RWPE2 (cell line): ENCODE data around the gene STK32C.

Source experiments
- ATAC-seq: fragments of 200-7000 bp; cut with Tn5 transposase; 3 replicates; pipeline ENCODE4 v1.9.1; 2021; ENCODE audit warnings: low read depth
- DNase-seq: peaks from one replicate; pipeline ENCODE4 v3.0.0-alpha.2; 2020; ENCODE audit warnings: low spot score
- H3K27ac ChIP-seq: fragments of 450-650 bp; 2 replicates; pipeline ENCODE4 v1.5.1; 2017; ENCODE audit warnings: mild to moderate bottlenecking; ENCODE audit not compliant: poor library complexity, severe bottlenecking
- H3K27me3 ChIP-seq: fragments of 250-450 bp; sonication (Bioruptor Pico); 2 replicates; pipeline ENCODE4 v1.5.1; 2021; ENCODE audit warnings: mild to moderate bottlenecking, moderate library complexity; ENCODE audit not compliant: insufficient read depth, poor library complexity, severe bottlenecking
- H3K36me3 ChIP-seq: fragments of 250-450 bp; sonication (Bioruptor Pico); 2 replicates; pipeline ENCODE4 v1.5.1; 2020; ENCODE audit warnings: low read depth, mild to moderate bottlenecking, moderate library complexity
- H3K4me1 ChIP-seq: fragments of 250-450 bp; sonication (Bioruptor Pico); 2 replicates; pipeline ENCODE4 v1.5.1; 2021; ENCODE audit warnings: mild to moderate bottlenecking, moderate library complexity; ENCODE audit not compliant: insufficient read depth, poor library complexity, severe bottlenecking
- H3K4me3 ChIP-seq: fragments of 250-450 bp; sonication (Bioruptor Pico); 2 replicates; pipeline ENCODE4 v1.5.1; 2021; ENCODE audit warnings: mild to moderate bottlenecking, moderate library complexity; ENCODE audit not compliant: severe bottlenecking
- H3K9me3 ChIP-seq: fragments of 250-450 bp; sonication (Bioruptor Pico); 2 replicates; pipeline ENCODE4 v1.5.1; 2021; ENCODE audit warnings: mild to moderate bottlenecking, moderate library complexity; ENCODE audit not compliant: severe bottlenecking
- CTCF ChIP-seq: fragments of 450-650 bp; IDR thresholded peaks from one replicate; pipeline ENCODE4 v1.5.1; 2017; ENCODE audit warnings: mild to moderate bottlenecking, moderate library complexity; ENCODE audit not compliant: poor library complexity, severe bottlenecking

Gene STK32C

DNA sequence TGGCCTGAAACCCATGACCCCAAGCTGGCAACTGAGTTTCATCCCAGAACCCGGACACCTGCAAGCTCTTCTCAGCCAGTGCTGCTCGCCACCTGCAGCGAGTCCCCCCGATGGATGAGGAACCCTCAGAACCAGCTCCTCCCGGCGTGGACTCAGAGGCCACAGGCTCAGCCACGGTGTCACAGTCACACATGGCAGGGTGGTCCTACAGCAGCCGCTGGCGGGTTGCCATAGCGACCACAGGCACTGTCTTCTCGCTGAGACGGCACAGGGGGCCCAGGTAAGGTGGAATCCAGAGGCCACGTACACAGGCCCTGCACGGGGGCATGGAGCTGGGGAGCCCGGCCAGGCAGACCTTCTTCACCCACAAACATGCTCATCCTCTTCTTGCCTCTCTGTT lies 67.6 kb downstream of the STK32C start:
- Histone ChIP-seq H3K27me3 (no peaks in the 10 kb centered on the region), H3K36me3 (no peaks in the 10 kb centered on the region), H3K4me1 (no peaks in the 10 kb centered on the region), H3K4me3 (no peak overlapping the region), H3K27ac (no peak overlapping the region), H3K9me3 (no peaks in the 10 kb centered on the region)
- ATAC-seq = no peak
- no peak for DNase-seq
- TF ChIP-seq CTCF = no peak

GRCh38 chr10:132239126-132240031 lies 68.4 kb downstream of the STK32C start:
- no peaks in the 10 kb centered on the region for H3K4me1 ChIP-seq
- no peak for DNase-seq
- H3K4me3 ChIP-seq = no peak overlapping the region
- no peaks in the 10 kb centered on the region for H3K9me3 ChIP-seq
- ATAC-seq = no peak
- no peak overlapping the region for H3K27ac ChIP-seq
- no peaks in the 10 kb centered on the region for H3K36me3 ChIP-seq
- TF ChIP-seq CTCF = no peak
- H3K27me3 ChIP-seq = no peaks in the 10 kb centered on the region

DNA sequence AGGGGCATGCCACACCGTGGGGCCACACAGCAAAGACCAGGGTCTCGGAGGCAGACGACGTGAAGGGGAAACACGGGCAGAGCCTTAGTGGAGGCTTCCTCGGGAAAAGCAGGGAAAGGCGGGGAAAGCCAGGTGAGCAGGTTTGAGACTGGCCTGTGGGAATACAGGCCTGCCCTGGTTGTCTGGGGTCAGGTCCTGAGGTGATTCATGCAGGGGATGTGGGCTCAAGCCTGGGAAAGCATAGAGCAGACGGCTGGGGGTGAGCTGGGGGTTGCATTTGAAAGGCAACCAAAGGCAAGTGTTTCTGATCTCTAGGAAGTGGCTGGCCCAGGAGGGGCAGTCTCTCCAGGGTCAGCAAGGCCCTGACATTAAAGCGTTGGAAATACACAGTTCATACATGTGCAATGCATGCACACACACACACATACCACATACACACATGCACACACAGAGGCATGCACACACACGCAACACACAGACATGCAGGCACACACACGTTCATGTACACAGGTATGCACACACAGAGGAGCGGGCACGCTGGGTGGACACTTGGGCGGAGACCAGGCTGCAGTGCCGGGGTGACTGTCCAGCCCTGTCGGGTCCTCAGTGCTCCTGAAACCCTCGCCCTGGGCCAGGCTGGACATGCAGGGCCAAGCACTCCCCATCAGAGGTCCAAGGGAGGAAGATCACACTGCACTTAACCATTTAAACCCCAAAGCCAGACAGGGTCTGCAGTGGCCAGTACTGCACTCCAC lies 69.2 kb downstream of the STK32C start:
- Histone ChIP-seq H3K4me1 (no peaks in the 10 kb centered on the region), H3K4me3 (no peak overlapping the region), H3K27me3 (no peaks in the 10 kb centered on the region), H3K27ac (no peak overlapping the region), H3K36me3 (no peaks in the 10 kb centered on the region), H3K9me3 (no peaks in the 10 kb centered on the region)
- TF ChIP-seq CTCF = no peak
- no peak for ATAC-seq
- DNase-seq = no peak

GRCh38 chr10:132237871-132238270 lies 69.9 kb downstream of the STK32C start:
- H3K27ac ChIP-seq = no peak overlapping the region
- H3K4me3 ChIP-seq = no peak overlapping the region
- no peak for TF ChIP-seq CTCF
- no peaks in the 10 kb centered on the region for H3K36me3 ChIP-seq
- no peaks in the 10 kb centered on the region for H3K4me1 ChIP-seq
- no peaks in the 10 kb centered on the region for H3K27me3 ChIP-seq
- no peaks in the 10 kb centered on the region for H3K9me3 ChIP-seq
- ATAC-seq = no peak
- DNase-seq = no peak
